NCI-H2029 treated with DMSO at 0.1 percent for 48 hours (cell line): Measurements from ENCODE around the gene PRPF40B.

Source experiments
- DNase-seq: peaks from one replicate; lab custom pipeline; 2025; lab: John Stamatoyannopoulos, UW

Gene PRPF40B

GRCh38 chr12:49684310-49684854 is 61.0 kb downstream of the PRPF40B start:
- DNase-seq: no peak

GRCh38 chr12:49687941-49688340 is 64.6 kb downstream of the PRPF40B start:
- DNase-seq: no peak

- no peak for DNase-seq
These were observed 65.9 kb downstream of the PRPF40B start for GRCh38 chr12:49689237-49689636.

- DNase-seq: no peak
These were observed 66.4 kb downstream of the PRPF40B start for GRCh38 chr12:49689785-49690184.

- DNase-seq: no peak
These were observed 69.5 kb downstream of the PRPF40B start for GRCh38 chr12:49692851-49693250.

- DNase-seq: no peak
These were observed 70.6 kb downstream of the PRPF40B start for GRCh38 chr12:49693931-49694444.
